HG02885 (cell line): Measurements from ENCODE around the gene TAT.

ENCODE experiments used
- ATAC-seq: cut with Tn5 transposase; IDR thresholded peaks from one replicate; pipeline ENCODE4 v1.9.1; 2021; ENCODE audit warnings: mild to moderate bottlenecking; ENCODE audit not compliant: unreplicated experiment, poor library complexity

The TAT gene

DNA sequence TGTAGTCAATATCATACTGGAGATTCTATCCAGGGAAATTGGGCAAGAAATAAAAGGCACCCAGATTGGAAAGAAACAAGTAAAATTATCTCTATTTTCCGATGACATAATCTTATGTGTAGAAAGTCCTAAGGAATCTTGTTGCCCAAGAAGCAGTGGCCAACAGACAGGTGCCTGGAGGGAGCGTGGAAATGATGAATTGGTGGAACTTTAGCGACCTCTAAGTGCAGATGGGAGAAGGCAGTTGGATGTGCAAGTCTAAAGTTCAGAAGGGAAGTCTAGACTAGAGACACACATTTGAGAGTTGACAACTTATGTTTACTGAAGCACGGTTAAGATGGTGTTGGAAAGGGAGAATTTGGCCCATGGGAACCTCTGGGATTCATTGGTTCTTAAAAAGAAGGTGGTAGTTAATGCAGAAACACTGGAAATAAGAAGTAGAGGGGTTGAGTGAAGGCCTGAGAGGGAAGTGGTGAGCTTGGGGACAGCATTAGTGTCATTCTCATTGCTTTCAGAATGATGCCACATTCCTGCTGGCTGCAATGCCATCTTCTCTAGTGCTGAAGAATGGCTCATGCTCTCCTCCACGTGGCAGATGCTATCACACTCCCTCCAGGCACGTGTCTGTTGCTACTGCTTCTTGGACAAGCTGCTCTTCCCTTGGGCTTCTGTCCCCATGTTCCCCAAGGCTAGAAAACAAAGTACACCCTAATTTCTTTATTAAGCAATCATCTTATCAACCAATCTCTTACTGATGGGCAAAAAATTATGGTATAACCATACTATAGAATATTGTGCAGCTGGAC lies 24.0 kb downstream of the TAT start:
- no peak for ATAC-seq

DNA sequence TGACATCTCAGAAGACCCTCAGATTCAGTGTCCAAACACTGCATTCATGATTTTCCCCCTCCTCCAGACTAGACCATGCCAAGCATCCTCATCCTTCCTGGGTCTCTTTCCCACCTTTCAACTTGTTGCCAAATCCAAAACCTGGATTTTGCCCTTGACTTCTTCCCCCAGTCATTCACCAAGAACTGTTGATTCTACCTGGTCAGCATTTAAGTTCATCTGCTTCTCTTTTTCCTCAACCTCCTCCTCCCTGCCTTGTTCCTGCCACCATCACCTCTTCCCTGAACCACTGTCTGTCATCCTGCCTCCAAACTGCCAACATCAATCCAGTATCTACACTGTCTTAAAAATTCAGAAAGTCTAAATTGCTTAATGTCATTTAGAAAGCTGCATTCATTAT lies 29.7 kb downstream of the TAT start:
- ATAC-seq: no peak

DNA sequence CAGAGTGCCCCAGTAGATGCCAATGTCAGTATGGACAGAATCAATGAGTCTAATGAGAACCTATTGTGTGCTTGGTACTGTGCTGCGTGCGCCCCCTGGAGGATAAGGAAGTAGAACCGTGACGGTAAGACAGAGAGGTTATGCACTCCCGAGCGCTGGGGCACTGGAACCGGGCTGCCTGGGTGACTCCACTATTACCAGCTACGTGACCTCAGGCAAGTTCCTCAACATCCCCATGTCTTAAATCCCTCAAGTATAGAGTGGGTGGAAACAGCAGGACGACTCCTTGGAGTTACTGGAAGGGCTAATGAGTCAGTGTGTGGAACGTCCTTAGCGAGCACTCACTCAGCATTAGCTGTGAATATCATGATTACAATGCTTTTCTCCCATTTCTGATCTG lies 34.5 kb downstream of the TAT start:
- ATAC-seq: peak; percentile 72

DNA sequence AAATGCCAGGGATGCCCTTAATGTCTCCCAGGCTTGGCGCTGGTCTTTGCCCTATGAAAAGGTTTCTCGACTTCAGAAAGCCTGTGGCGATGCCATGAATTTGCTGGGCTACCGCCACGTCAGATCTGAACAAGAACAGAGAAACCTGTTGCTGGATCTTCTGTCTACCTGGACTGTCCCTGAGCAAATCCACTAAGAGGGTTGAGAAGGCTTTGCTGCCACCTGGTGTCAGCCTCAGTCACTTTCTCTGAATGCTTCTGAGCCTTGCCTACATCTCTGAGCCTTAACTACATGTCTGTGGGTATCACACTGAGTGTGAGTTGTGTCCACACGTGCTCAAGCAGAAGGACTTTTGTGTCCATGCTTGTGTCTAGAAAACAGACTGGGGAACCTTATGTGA lies 39.2 kb downstream of the TAT start:
- ATAC-seq: peak; percentile 61

DNA sequence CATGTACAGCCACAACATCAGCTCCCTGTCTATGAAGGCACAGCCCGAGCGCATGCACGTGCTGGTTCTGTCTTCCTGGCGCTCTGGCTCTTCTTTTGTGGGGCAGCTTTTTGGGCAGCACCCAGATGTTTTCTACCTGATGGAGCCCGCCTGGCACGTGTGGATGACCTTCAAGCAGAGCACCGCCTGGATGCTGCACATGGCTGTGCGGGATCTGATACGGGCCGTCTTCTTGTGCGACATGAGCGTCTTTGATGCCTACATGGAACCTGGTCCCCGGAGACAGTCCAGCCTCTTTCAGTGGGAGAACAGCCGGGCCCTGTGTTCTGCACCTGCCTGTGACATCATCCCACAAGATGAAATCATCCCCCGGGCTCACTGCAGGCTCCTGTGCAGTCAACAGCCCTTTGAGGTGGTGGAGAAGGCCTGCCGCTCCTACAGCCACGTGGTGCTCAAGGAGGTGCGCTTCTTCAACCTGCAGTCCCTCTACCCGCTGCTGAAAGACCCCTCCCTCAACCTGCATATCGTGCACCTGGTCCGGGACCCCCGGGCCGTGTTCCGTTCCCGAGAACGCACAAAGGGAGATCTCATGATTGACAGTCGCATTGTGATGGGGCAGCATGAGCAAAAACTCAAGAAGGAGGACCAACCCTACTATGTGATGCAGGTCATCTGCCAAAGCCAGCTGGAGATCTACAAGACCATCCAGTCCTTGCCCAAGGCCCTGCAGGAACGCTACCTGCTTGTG lies 40.0 kb downstream of the TAT start:
- no peak for ATAC-seq

DNA sequence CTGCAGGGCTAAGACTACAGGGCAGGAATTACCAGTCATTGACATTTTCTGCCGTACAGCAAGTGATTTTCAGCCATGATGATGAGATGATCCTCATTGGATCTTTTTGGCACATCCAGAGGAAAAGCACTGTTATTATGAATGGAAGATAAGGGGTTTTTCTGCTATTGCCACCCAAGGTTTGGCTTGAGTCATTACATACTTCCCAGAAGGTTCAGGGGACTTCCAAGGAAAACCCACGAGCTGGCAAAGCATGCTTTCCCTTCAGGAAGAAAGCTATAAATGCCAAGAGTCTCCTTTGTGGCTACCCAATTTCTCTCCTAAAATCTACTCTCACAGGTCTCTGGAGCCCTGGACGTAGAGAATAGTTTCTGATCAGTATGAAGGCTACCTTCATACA lies 44.5 kb downstream of the TAT start:
- no peak for ATAC-seq

DNA sequence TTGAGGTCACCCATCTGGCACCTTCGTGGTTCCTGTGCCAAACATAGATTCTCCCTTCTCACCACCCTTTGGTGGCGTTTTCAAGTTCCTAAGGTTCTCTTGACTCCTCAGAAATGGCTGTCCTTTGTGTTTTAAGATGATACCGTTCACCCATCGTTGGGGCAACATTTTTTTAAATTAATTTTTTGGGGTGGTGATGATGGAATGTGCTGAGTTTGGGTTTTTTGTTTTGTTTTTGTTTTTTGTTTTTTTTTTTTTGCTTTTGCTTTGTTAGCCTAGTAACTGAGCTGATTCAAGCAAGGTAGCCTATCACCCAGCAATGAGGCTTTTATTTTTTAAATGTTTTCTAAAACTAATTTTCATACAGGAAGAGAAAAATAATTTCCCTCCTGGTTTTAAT lies 48.0 kb downstream of the TAT start:
- ATAC-seq: no peak

DNA sequence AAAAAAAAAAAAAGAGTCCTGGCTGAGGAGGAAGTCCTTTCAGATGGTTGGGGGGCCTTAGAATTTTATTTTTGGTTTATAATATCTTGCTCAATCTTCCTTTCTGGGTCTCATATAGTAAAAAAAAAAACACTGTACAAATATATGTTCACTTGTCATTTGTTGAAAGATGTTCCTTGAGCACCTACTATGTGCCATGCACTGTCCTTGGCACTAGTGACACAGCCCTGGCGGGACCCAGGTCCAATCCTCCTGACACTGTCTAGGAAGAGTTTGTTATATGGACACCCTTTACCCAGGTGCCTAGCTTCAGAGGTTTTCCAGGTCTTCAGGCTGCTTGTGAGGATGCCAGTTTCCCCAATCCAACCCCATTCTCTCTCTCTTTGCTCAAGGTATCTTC lies 48.6 kb downstream of the TAT start:
- no peak for ATAC-seq

DNA sequence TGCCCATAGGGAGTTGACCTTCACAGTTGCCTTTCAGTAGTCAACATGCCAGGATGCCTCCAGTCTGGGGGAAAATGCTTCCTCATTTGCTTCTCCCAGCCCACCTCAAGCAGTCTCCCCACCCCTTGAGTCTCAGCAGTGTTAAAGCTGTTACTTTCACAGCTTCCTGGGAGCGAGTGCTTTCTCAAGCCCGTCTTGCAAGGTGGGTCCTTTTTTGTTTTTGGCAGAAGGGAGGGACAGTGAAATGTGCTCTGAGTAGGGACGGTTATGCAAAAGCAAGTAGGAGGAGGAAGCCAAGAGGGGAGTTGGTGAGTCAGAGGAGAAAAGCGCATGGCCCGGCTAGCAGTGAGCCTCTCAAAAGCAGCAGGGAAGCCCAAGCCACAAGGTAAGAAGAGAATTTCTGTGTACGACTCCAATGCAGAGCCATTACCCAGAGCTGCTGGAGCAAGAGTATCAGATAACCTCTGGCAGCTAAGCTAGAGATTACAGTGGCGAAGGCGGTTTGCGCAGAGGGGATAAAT lies 50.7 kb downstream of the TAT start, which contains the start of gene CHST4:
Gene CHST4, plus strand, starts transcription at position 316 of the 521 bp plus-strand sequence. CDS start 10,252 bp downstream, outside the sequence.
- ATAC-seq: peak; percentile 40

DNA sequence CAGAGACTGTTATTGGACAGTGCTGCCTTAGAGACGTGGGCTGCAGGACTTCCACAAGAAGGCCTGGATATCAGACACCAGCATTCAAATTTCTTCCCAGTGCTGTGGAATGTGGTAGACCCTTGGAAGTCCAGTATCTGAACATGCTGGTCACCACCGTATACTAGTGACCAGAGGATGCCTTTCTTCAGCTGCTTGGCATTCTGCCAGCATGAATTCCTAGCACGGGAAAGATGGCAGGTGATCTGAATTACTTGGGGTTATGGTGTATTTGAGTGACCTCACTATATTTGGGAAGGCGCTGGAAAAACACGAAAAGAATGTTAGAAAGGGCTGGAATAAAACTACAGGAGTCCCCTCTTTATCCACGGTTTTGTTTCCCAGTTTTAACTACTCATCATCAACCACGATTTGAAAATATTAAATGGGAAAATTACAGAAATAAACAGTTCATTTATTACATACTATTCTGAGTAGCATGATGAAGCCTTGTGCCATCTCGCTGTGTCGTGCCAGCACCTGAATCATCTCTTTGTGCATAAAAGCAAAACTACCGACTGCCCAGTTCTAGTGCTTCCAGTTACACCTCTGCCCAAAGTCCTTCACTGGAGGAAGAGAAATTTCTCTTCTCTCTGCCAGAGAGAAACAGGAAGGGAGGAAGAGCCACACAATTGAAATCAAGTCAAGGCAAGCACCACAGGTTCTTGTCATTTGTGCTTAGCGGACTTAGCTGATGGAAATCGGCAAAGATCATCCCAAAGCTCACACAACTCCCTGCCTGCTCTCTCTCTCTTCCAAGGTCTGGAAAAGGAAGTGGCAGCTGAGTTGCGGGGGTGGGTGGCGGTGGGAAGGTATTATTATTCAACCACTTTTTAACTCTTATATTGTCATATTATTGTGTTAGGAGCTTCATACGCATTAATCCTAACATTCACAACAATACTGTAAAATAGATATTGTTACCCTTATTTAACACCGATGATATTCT lies 52.0 kb downstream of the TAT start:
- ATAC-seq: no peak

DNA sequence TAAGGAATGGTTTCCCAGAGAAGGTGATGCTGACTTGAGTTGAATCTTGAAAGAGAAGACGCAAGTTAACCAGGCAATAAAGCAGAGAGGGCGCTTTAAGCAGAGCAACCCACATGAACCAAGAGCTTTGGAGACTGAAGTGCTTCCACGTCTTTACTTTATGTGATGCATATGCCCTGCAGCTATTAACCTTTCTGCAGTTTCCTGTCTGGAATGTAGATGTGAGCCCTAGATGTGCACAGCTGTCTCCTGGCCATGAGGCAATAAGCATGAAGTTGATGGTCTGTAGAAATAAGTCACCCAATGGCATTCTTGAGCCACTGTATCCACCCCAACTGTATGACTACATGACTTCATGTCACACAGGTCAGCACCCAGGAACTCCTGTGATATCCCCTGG lies 56.3 kb downstream of the TAT start:
- no peak for ATAC-seq
